Measurements from ENCODE around the gene WIPI1. TPM values are rescaled to one million over a fixed set of nuclear protein-coding genes. Genes with fewer than 3 reads are reported as not detected.

Gene WIPI1
- total RNA-seq, 1 experiment from 2014 or later = 19.8 TPM

Small RNAs within 50 kb of the gene (microRNA-seq; reads per million reads assigned to microRNA genes)
- not detected for gene MIR635 (ENCODE audit: unreplicated experiment)

Other genes starting within 250 kb of the WIPI1 start
- 59.6 TPM for gene AMZ2, start 209.5 kb downstream of the WIPI1 start, total RNA-seq (2021; ENCODE audit: unreplicated experiment)
- 0.26 TPM for gene SLC16A6, start 166.4 kb downstream of the WIPI1 start, total RNA-seq (2021; ENCODE audit: unreplicated experiment)
- gene ARSG, start 166.0 kb downstream of the WIPI1 start, total RNA-seq (2021; ENCODE audit: unreplicated experiment) = 2.3 TPM
- gene PRKAR1A, start 54.9 kb upstream of the WIPI1 start, total RNA-seq (2021; ENCODE audit: unreplicated experiment) = 174 TPM
- gene FAM20A, start 143.9 kb upstream of the WIPI1 start, total RNA-seq (2021; ENCODE audit: unreplicated experiment) = 0.44 TPM

All from Panc1 (cell line).